HEK293 (cell line): ENCODE data around the gene TRIM62.

ENCODE experiments used
- CTCF ChIA-PET: fragments of 350-600 bp; formaldehyde crosslinking; extraction: SDS; loops from one replicate; lab custom pipeline; 2021; ENCODE audit warnings: antibody characterized with exemption; lab: Yijun Ruan, JAX
- POLR2A ChIA-PET: fragments of 300-600 bp; formaldehyde crosslinking; extraction: SDS; loops from one replicate; lab custom pipeline; 2020; ENCODE audit warnings: antibody characterized with exemption, inconsistent platforms; lab: Yijun Ruan, JAX
- H3K27ac ChIP-seq: fragments of 200-500 bp; sonication (Bioruptor generic); 2 replicates; pipeline ENCODE4 v1.5.1; 2014; ENCODE audit warnings: low read depth, low read length, control low read depth, inconsistent platforms; ENCODE audit errors: extremely low read depth
- H3K36me3 ChIP-seq, 2 experiments: fragments of 200-500 bp in 1 of 2; sonication (Bioruptor generic) in 1 of 2; 1 replicate in 1 of 2; 2 replicates in 1 of 2; pipeline ENCODE4 v1.5.1; 2014 to 2017; ENCODE audit warnings: inconsistent platforms in 2 of 2, low read length in 2 of 2; ENCODE audit not compliant: control insufficient read depth in 2 of 2, insufficient read depth in 1 of 2
- H3K4me1 ChIP-seq: fragments of 200-500 bp; sonication (Bioruptor generic); 2 replicates; pipeline ENCODE4 v1.5.1; 2014; ENCODE audit warnings: mild to moderate bottlenecking, low read length, inconsistent platforms; ENCODE audit not compliant: control insufficient read depth, insufficient read depth
- H3K4me3 ChIP-seq: 2 replicates; pipeline ENCODE4 v1.5.1; 2011; ENCODE audit warnings: low read depth, mild to moderate bottlenecking, control low read depth, low read length, moderate library complexity
- H3K9me3 ChIP-seq: fragments of 200-500 bp; sonication (Bioruptor generic); 2 replicates; pipeline ENCODE4 v1.5.1; 2014; ENCODE audit warnings: low read depth, low read length, inconsistent platforms; ENCODE audit not compliant: control insufficient read depth, insufficient read depth
- BCL11A ChIP-seq: fragments of 450-650 bp; formaldehyde crosslinking; IDR thresholded peaks from 2 replicates; pipeline ENCODE4 v1.5.1; 2016; ENCODE audit warnings: low read depth, missing biosample characterization, missing genetic modification characterization
- HOXA7 ChIP-seq: sonication (generic); formaldehyde crosslinking; IDR thresholded peaks from 2 replicates; pipeline ENCODE4 v1.8.1; 2022; ENCODE audit warnings: missing genetic modification reagents, borderline replicate concordance
- HOXC10 ChIP-seq: sonication (generic); formaldehyde crosslinking; IDR thresholded peaks from 2 replicates; pipeline ENCODE4 v1.8.1; 2023; ENCODE audit warnings: mild to moderate bottlenecking, missing genetic modification reagents
- KLF10 ChIP-seq: fragments of 450-650 bp; IDR thresholded peaks from 2 replicates; pipeline ENCODE4 v1.5.1; 2018; ENCODE audit warnings: missing biosample characterization, mild to moderate bottlenecking, missing genetic modification characterization
- SCRT2 ChIP-seq: fragments of 450-650 bp; formaldehyde crosslinking; IDR thresholded peaks from 2 replicates; pipeline ENCODE4 v1.5.1; 2016; ENCODE audit warnings: missing biosample characterization, missing genetic modification characterization
- ZBTB10 ChIP-seq: fragments of 450-650 bp; formaldehyde crosslinking; IDR thresholded peaks from 2 replicates; pipeline ENCODE4 v1.5.1; 2016; ENCODE audit warnings: missing biosample characterization, missing genetic modification characterization
- ZBTB17 ChIP-seq: fragments of 450-650 bp; formaldehyde crosslinking; IDR thresholded peaks from 2 replicates; pipeline ENCODE4 v1.5.1; 2016; ENCODE audit warnings: missing biosample characterization, missing genetic modification characterization
- ZBTB20 ChIP-seq: fragments of 450-650 bp; formaldehyde crosslinking; IDR thresholded peaks from 2 replicates; pipeline ENCODE4 v1.5.1; 2016; ENCODE audit warnings: missing biosample characterization, missing genetic modification characterization
- ZBTB26 ChIP-seq: fragments of 450-650 bp; formaldehyde crosslinking; optimal IDR thresholded peaks from 2 replicates; pipeline ENCODE3; 2016; ENCODE audit warnings: missing biosample characterization, mild to moderate bottlenecking, missing genetic modification characterization
- ZFP41 ChIP-seq: fragments of 450-650 bp; formaldehyde crosslinking; IDR thresholded peaks from 2 replicates; pipeline ENCODE4 v1.5.1; 2016; ENCODE audit warnings: missing biosample characterization, missing genetic modification characterization, borderline replicate concordance
- ZIC2 ChIP-seq: fragments of 450-650 bp; formaldehyde crosslinking; IDR thresholded peaks from 2 replicates; pipeline ENCODE4 v1.5.1; 2016; ENCODE audit warnings: missing biosample characterization, missing genetic modification characterization
- ZNF10 ChIP-seq: fragments of 450-650 bp; formaldehyde crosslinking; IDR thresholded peaks from 2 replicates; pipeline ENCODE4 v1.5.1; 2017; ENCODE audit warnings: missing biosample characterization, missing genetic modification characterization
- ZNF112 ChIP-seq: fragments of 450-650 bp; formaldehyde crosslinking; IDR thresholded peaks from 2 replicates; pipeline ENCODE4 v1.5.0; 2017; ENCODE audit warnings: missing biosample characterization, missing genetic modification characterization
- ZNF121 ChIP-seq: fragments of 450-650 bp; formaldehyde crosslinking; IDR thresholded peaks from 2 replicates; pipeline ENCODE4 v1.5.1; 2016; ENCODE audit warnings: missing biosample characterization, missing genetic modification characterization
- ZNF138 ChIP-seq: fragments of 450-650 bp; formaldehyde crosslinking; IDR thresholded peaks from 2 replicates; pipeline ENCODE4 v1.5.1; 2016; ENCODE audit warnings: missing biosample characterization, missing genetic modification characterization, borderline replicate concordance
- ZNF155 ChIP-seq: fragments of 450-650 bp; formaldehyde crosslinking; IDR thresholded peaks from 2 replicates; pipeline ENCODE4 v1.5.1; 2016; ENCODE audit warnings: missing biosample characterization, missing genetic modification characterization
- ZNF239 ChIP-seq: fragments of 450-650 bp; formaldehyde crosslinking; IDR thresholded peaks from 2 replicates; pipeline ENCODE4 v1.5.1; 2016; ENCODE audit warnings: missing biosample characterization, missing genetic modification characterization
- ZNF311 ChIP-seq: fragments of 450-650 bp; formaldehyde crosslinking; IDR thresholded peaks from 2 replicates; pipeline ENCODE4 v1.5.1; 2017; ENCODE audit warnings: missing biosample characterization, missing genetic modification characterization, borderline replicate concordance
- ZNF354C ChIP-seq: fragments of 450-650 bp; formaldehyde crosslinking; IDR thresholded peaks from 2 replicates; pipeline ENCODE4 v1.5.1; 2016; ENCODE audit warnings: missing biosample characterization, missing genetic modification characterization, low read depth, borderline replicate concordance
- ZNF362 ChIP-seq: fragments of 450-650 bp; formaldehyde crosslinking; IDR thresholded peaks from 2 replicates; pipeline ENCODE4 v1.5.1; 2016; ENCODE audit warnings: missing biosample characterization, missing genetic modification characterization
- ZNF423 ChIP-seq: fragments of 450-650 bp; formaldehyde crosslinking; IDR thresholded peaks from 2 replicates; pipeline ENCODE4 v1.5.1; 2016; ENCODE audit warnings: missing biosample characterization, missing genetic modification characterization
- ZNF48 ChIP-seq: fragments of 450-650 bp; formaldehyde crosslinking; IDR thresholded peaks from 2 replicates; pipeline ENCODE4 v1.5.1; 2016; ENCODE audit warnings: missing biosample characterization, missing genetic modification characterization
- ZNF530 ChIP-seq: fragments of 450-650 bp; formaldehyde crosslinking; IDR thresholded peaks from 2 replicates; pipeline ENCODE4 v1.5.1; 2016; ENCODE audit warnings: low read depth, missing biosample characterization, missing genetic modification characterization
- ZNF585B ChIP-seq: fragments of 450-650 bp; formaldehyde crosslinking; IDR thresholded peaks from 2 replicates; pipeline ENCODE4 v1.5.1; 2016; ENCODE audit warnings: missing biosample characterization, missing genetic modification characterization
- ZNF610 ChIP-seq: fragments of 450-650 bp; formaldehyde crosslinking; IDR thresholded peaks from 2 replicates; pipeline ENCODE4 v1.5.1; 2016; ENCODE audit warnings: missing biosample characterization, missing genetic modification characterization, borderline replicate concordance
- ZNF658 ChIP-seq: fragments of 450-650 bp; formaldehyde crosslinking; IDR thresholded peaks from 2 replicates; pipeline ENCODE4; 2016; ENCODE audit warnings: missing biosample characterization, missing genetic modification characterization
- ZNF664 ChIP-seq: fragments of 450-650 bp; formaldehyde crosslinking; IDR thresholded peaks from 2 replicates; pipeline ENCODE4 v1.5.1; 2016; ENCODE audit warnings: missing biosample characterization, missing genetic modification characterization
- ZNF692 ChIP-seq: fragments of 450-650 bp; formaldehyde crosslinking; IDR thresholded peaks from 2 replicates; pipeline ENCODE4 v1.5.1; 2016; ENCODE audit warnings: missing biosample characterization, missing genetic modification characterization
- ZNF777 ChIP-seq: fragments of 450-650 bp; formaldehyde crosslinking; IDR thresholded peaks from 2 replicates; pipeline ENCODE4 v1.5.1; 2017; ENCODE audit warnings: missing biosample characterization, missing genetic modification characterization, borderline replicate concordance
- ZNF843 ChIP-seq: fragments of 450-650 bp; formaldehyde crosslinking; IDR thresholded peaks from 2 replicates; pipeline ENCODE4 v1.5.1; 2016; ENCODE audit warnings: missing biosample characterization, missing genetic modification characterization
- ZSCAN16 ChIP-seq: fragments of 450-650 bp; formaldehyde crosslinking; IDR thresholded peaks from 2 replicates; pipeline ENCODE4 v1.5.1; 2016; ENCODE audit warnings: missing biosample characterization, missing genetic modification characterization

The TRIM62 gene

GRCh38 chr1:33180911-33181890, 642 bp downstream of the TRIM62 start:
- Histone ChIP-seq H3K27ac (peak overlapping the region; percentile 16; the same call in 1 of the 2 replicates), H3K36me3 (no peaks in the 10 kb centered on the region), H3K9me3 (no peaks in the 10 kb centered on the region), H3K4me3 (peak overlapping the region; percentile 82), H3K4me1 (no peaks in the 10 kb centered on the region; the same call in 1 of the 2 replicates)
- CTCF ChIA-PET: interaction anchor here (0.7 to 1.4 kb wide), 7 partner anchors 9 to 1020 kb away, joined by 3 to 9 read pairs (median 4); no protein-coding TSS in a partner anchor
- POLR2A ChIA-PET: interaction anchor here (0.6 to 2.1 kb wide), 14 partner anchors 8 to 958 kb away, joined by 3 to 28 read pairs (median 4); no protein-coding TSS in a partner anchor
- TF ChIP-seq ZNF610 (tag by site-specific recombination) (0 out of 2 replicates have a peak, but pooled peaks have one; percentile 51), ZNF530 (tag by site-specific recombination) (no peak), ZNF843 (tag by site-specific recombination) (0 out of 2 replicates have a peak, but pooled peaks have one; percentile 3), ZFP41 (tag by site-specific recombination) (no peak), ZBTB10 (tag by site-specific recombination) (peak; percentile 62; the same call in 1 of the 2 replicates), ZBTB26 (tag by site-specific recombination) (peak; percentile 94), ZNF112 (tag by site-specific recombination) (no peak), ZNF138 (tag by site-specific recombination) (no peak), ZBTB17 (peak; percentile 95), ZNF155 (tag by site-specific recombination) (no peak), SCRT2 (tag by site-specific recombination) (peak; percentile 89), HOXA7 (no peak), ZNF585B (tag by site-specific recombination) (no peak), ZNF777 (tag by site-specific recombination) (peak; percentile 91), ZNF692 (peak; percentile 36; the same call in 1 of the 2 replicates), ZNF354C (tag by site-specific recombination) (no peak), KLF10 (tag by site-specific recombination) (peak; percentile 47; the same call in 1 of the 2 replicates), ZNF362 (tag by site-specific recombination) (no peak), ZNF658 (tag by site-specific recombination) (no peak), ZSCAN16 (no peak), ZNF48 (tag by site-specific recombination) (no peak), ZNF664 (tag by site-specific recombination) (no peak), ZNF239 (tag by site-specific recombination) (0 out of 2 replicates have a peak, but pooled peaks have one; percentile 12), ZNF10 (tag by site-specific recombination) (peak; percentile 43; the same call in 1 of the 2 replicates), ZBTB20 (tag by site-specific recombination) (peak; percentile 64; the same call in 1 of the 2 replicates), HOXC10 (CRISPR knock-in tag) (no peak), ZNF121 (peak; percentile 52), BCL11A (tag by site-specific recombination) (peak; percentile 25; the same call in 1 of the 2 replicates), ZNF311 (no peak), ZNF423 (tag by site-specific recombination) (0 out of 2 replicates have a peak, but pooled peaks have one; percentile 55), ZIC2 (tag by site-specific recombination) (peak; percentile 83)
